ENCODE measurements around the gene LDLRAD3.

The LDLRAD3 gene

DNA sequence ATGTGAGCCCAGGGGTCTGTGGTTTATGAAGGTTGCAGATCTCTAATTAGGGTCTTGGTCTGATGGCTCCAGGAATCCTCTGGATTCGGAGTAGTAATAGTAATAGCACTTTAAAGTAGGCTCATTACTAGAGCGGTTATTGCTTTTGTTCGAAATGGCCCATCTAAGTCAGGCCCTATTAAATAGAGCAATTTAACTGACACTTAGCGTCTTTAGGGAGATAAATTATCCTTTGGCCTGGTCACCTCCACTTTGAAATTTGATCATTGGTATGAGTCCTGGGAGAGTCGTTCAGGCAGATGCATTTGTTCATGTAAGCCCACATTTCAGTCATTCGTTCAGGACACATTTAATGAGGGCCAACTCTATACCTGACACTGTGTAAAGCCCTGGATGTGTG, 54.8 kb downstream of the LDLRAD3 start:
- Histone ChIP-seq H3K9me2 (replicated peaks; ENCODE audit: low read depth, low read length) (no peaks in the 10 kb centered on the region), H3K36me3 (ENCODE audit: insufficient read depth, low read length) (no peaks in the 10 kb centered on the region), H3K9ac (ENCODE audit: low read depth, low read length, poor library complexity, severe bottlenecking) (no peak overlapping the region), H3F3A (ENCODE audit: low read depth) (no peaks in the 10 kb centered on the region), H4K20me1 (ENCODE audit: insufficient read depth, low read length, poor library complexity, severe bottlenecking) (no peaks in the 10 kb centered on the region), H3K79me2 (ENCODE audit: insufficient read depth, low read length) (no peaks in the 10 kb centered on the region), H3K4me3 (ENCODE audit: low read length, poor library complexity, severe bottlenecking) (no peak overlapping the region), H3K9me3 (ENCODE audit: insufficient read depth, low read depth, low read length) (0 out of 2 replicates have a peak, but pooled peaks cover 4% of the 10 kb centered on the region), H3K4me1 (ENCODE audit: insufficient read depth, low read length, poor library complexity, severe bottlenecking) (peaks cover 11% of the 10 kb centered on the region), H3K4me2 (ENCODE audit: low read depth, low read length, poor library complexity, severe bottlenecking) (no peak overlapping the region), H3K27me3 (ENCODE audit: insufficient read depth, low read length, poor library complexity, severe bottlenecking) (no peaks in the 10 kb centered on the region), H2AFZ (ENCODE audit: low read length) (no peak overlapping the region)
- TF ChIP-seq, protein P1, sequence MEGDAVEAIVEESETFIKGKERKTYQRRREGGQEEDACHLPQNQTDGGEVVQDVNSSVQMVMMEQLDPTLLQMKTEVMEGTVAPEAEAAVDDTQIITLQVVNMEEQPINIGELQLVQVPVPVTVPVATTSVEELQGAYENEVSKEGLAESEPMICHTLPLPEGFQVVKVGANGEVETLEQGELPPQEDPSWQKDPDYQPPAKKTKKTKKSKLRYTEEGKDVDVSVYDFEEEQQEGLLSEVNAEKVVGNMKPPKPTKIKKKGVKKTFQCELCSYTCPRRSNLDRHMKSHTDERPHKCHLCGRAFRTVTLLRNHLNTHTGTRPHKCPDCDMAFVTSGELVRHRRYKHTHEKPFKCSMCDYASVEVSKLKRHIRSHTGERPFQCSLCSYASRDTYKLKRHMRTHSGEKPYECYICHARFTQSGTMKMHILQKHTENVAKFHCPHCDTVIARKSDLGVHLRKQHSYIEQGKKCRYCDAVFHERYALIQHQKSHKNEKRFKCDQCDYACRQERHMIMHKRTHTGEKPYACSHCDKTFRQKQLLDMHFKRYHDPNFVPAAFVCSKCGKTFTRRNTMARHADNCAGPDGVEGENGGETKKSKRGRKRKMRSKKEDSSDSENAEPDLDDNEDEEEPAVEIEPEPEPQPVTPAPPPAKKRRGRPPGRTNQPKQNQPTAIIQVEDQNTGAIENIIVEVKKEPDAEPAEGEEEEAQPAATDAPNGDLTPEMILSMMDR (conservative IDR thresholded peaks at IDR 0.05; ENCODE audit: low read length), result no peak
- no peak for TF ChIP-seq EZH2phosphoT487 (IDR thresholded peaks at IDR 0.05; ENCODE audit: borderline replicate concordance)

DNA sequence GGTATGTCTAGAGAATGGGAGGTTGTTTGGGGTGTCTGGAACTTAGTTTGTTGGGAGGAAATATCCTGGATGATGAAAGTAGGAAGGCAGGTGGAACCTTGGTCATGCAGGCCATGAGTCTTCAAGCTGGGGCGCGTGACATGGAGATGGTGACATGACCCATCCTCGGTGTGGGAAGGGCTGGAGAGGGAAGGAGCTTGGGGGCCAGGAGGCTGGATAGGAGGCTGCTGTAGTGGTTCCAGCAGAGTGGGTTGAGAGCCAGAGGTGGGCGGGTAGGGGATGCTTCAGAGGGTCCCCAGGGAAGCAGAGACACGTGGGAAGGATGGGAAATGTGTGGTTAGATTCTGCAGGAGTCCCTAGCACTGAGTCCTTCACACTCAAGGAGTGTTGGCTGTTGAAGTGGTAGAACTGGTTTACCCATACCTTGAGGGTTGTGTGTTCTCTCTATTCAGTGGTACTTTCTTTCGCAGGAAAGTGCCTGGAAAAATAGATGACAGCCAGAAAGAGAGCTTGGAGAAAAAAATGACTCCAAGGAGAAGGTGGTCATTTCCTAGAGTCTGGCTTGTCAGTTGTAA, 56.8 kb downstream of the LDLRAD3 start:
- H3K36me3 ChIP-seq (ENCODE audit: insufficient read depth, low read length), result no peaks in the 10 kb centered on the region
- TF ChIP-seq EZH2phosphoT487 (IDR thresholded peaks at IDR 0.05; ENCODE audit: borderline replicate concordance), result no peak
- TF ChIP-seq, protein P1 (conservative IDR thresholded peaks at IDR 0.05; ENCODE audit: low read length), result no peak
- no peak overlapping the region for H2AFZ ChIP-seq (ENCODE audit: low read length)
- H3F3A ChIP-seq (ENCODE audit: low read depth), result no peaks in the 10 kb centered on the region
- H3K27me3 ChIP-seq (ENCODE audit: insufficient read depth, low read length, poor library complexity, severe bottlenecking), result no peaks in the 10 kb centered on the region
- no peaks in the 10 kb centered on the region for H3K9me2 ChIP-seq (replicated peaks; ENCODE audit: low read depth, low read length)
- H3K9ac ChIP-seq (ENCODE audit: low read depth, low read length, poor library complexity, severe bottlenecking), result no peak overlapping the region
- H3K79me2 ChIP-seq (ENCODE audit: insufficient read depth, low read length), result no peaks in the 10 kb centered on the region
- no peak overlapping the region for H3K4me2 ChIP-seq (ENCODE audit: low read depth, low read length, poor library complexity, severe bottlenecking)
- H3K9me3 ChIP-seq (ENCODE audit: insufficient read depth, low read depth, low read length), result peaks cover 4% of the 10 kb centered on the region; the same call in 1 of the 2 replicates
- no peak overlapping the region for H3K4me3 ChIP-seq (ENCODE audit: low read length, poor library complexity, severe bottlenecking)
- H3K4me1 ChIP-seq (ENCODE audit: insufficient read depth, low read length, poor library complexity, severe bottlenecking), result no peaks in the 10 kb centered on the region
- H4K20me1 ChIP-seq (ENCODE audit: insufficient read depth, low read length, poor library complexity, severe bottlenecking), result no peaks in the 10 kb centered on the region

DNA sequence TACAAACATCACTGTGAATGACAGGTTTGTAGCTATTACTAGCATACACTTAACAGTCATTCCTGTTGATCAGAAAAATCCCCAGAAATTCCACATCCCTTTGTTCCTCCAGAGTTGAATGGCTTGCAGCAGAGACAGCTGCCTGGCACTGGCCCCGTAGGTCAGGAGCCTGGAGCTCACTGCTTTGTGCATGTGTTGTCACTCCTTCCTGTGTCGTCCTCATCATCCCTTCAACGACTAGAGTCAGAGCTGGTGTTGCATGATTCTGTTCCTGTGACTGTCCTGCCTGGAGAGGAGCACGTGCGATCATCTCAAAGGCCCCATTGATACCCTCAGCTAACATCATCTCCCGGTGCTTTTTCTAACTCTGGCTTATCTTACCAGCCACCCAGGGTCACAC, 58.3 kb downstream of the LDLRAD3 start:
- Histone ChIP-seq H3K9me2 (replicated peaks; ENCODE audit: low read depth, low read length) (no peaks in the 10 kb centered on the region), H4K20me1 (ENCODE audit: insufficient read depth, low read length, poor library complexity, severe bottlenecking) (no peaks in the 10 kb centered on the region), H3K9me3 (ENCODE audit: insufficient read depth, low read depth, low read length) (peaks cover 4% of the 10 kb centered on the region; the same call in 1 of the 2 replicates), H3K4me2 (ENCODE audit: low read depth, low read length, poor library complexity, severe bottlenecking) (no peak overlapping the region), H3K36me3 (ENCODE audit: insufficient read depth, low read length) (no peaks in the 10 kb centered on the region), H3F3A (ENCODE audit: low read depth) (no peaks in the 10 kb centered on the region), H3K9ac (ENCODE audit: low read depth, low read length, poor library complexity, severe bottlenecking) (no peak overlapping the region), H3K4me3 (ENCODE audit: low read length, poor library complexity, severe bottlenecking) (no peak overlapping the region), H3K4me1 (ENCODE audit: insufficient read depth, low read length, poor library complexity, severe bottlenecking) (no peaks in the 10 kb centered on the region), H2AFZ (ENCODE audit: low read length) (no peak overlapping the region), H3K27me3 (ENCODE audit: insufficient read depth, low read length, poor library complexity, severe bottlenecking) (no peaks in the 10 kb centered on the region), H3K79me2 (ENCODE audit: insufficient read depth, low read length) (no peaks in the 10 kb centered on the region)
- TF ChIP-seq, protein P1 (conservative IDR thresholded peaks at IDR 0.05; ENCODE audit: low read length), result no peak
- TF ChIP-seq EZH2phosphoT487 (IDR thresholded peaks at IDR 0.05; ENCODE audit: borderline replicate concordance), result no peak

Data from Loucy (cell line).